WTC11 (cell line): ENCODE results near the gene ENTPD1.

Experiments used
- CBFB ChIP-seq: sonication (generic); formaldehyde crosslinking; IDR thresholded peaks from 2 replicates; pipeline ENCODE4 v1.8.1; 2022; ENCODE audit warnings: mild to moderate bottlenecking, low read depth, missing genetic modification reagents
- TF ChIP-seq, protein P1 (sequence below): fragments of 200-600 bp; IDR thresholded peaks from 2 replicates; pipeline ENCODE4 v1.8.0; 2022; ENCODE audit warnings: antibody characterized with exemption
- TF ChIP-seq, protein P2 (sequence below): sonication (generic); formaldehyde crosslinking; IDR thresholded peaks from 2 replicates; pipeline ENCODE4 v1.8.0; 2023; ENCODE audit warnings: missing genetic modification reagents, mild to moderate bottlenecking, borderline replicate concordance

DNA sequence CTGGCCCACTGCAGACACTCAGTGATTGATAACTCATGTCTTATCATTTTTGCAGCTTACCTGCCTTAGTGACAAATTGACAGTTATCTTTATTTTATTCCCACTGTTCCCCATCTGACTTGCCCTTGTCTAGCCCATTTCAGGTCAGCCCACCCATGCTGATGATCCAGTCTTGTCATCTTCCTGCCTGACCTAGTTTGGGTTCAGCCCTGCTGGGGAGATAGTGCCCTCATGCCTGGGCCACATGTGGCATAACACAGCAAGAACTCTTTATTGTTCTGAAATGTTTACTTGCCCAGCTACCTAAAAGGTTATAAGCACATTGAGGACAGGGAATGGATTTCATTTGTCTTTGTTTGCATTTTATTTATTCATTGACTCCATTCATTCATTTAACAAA is 75.6 kb downstream of the ENTPD1 start:
- TF ChIP-seq CBFB (CRISPR knock-in tag) = no peak
- TF ChIP-seq, protein P1, sequence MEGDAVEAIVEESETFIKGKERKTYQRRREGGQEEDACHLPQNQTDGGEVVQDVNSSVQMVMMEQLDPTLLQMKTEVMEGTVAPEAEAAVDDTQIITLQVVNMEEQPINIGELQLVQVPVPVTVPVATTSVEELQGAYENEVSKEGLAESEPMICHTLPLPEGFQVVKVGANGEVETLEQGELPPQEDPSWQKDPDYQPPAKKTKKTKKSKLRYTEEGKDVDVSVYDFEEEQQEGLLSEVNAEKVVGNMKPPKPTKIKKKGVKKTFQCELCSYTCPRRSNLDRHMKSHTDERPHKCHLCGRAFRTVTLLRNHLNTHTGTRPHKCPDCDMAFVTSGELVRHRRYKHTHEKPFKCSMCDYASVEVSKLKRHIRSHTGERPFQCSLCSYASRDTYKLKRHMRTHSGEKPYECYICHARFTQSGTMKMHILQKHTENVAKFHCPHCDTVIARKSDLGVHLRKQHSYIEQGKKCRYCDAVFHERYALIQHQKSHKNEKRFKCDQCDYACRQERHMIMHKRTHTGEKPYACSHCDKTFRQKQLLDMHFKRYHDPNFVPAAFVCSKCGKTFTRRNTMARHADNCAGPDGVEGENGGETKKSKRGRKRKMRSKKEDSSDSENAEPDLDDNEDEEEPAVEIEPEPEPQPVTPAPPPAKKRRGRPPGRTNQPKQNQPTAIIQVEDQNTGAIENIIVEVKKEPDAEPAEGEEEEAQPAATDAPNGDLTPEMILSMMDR = no peak
- TF ChIP-seq, protein P2, sequence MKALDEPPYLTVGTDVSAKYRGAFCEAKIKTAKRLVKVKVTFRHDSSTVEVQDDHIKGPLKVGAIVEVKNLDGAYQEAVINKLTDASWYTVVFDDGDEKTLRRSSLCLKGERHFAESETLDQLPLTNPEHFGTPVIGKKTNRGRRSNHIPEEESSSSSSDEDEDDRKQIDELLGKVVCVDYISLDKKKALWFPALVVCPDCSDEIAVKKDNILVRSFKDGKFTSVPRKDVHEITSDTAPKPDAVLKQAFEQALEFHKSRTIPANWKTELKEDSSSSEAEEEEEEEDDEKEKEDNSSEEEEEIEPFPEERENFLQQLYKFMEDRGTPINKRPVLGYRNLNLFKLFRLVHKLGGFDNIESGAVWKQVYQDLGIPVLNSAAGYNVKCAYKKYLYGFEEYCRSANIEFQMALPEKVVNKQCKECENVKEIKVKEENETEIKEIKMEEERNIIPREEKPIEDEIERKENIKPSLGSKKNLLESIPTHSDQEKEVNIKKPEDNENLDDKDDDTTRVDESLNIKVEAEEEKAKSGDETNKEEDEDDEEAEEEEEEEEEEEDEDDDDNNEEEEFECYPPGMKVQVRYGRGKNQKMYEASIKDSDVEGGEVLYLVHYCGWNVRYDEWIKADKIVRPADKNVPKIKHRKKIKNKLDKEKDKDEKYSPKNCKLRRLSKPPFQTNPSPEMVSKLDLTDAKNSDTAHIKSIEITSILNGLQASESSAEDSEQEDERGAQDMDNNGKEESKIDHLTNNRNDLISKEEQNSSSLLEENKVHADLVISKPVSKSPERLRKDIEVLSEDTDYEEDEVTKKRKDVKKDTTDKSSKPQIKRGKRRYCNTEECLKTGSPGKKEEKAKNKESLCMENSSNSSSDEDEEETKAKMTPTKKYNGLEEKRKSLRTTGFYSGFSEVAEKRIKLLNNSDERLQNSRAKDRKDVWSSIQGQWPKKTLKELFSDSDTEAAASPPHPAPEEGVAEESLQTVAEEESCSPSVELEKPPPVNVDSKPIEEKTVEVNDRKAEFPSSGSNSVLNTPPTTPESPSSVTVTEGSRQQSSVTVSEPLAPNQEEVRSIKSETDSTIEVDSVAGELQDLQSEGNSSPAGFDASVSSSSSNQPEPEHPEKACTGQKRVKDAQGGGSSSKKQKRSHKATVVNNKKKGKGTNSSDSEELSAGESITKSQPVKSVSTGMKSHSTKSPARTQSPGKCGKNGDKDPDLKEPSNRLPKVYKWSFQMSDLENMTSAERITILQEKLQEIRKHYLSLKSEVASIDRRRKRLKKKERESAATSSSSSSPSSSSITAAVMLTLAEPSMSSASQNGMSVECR = no peak
